SKM-1 treated with dmso at 0.1 percent for 144 hours (cell line): ENCODE measurements around the gene OPN1SW.

Experiments
- DNase-seq: peaks from one replicate; lab custom pipeline; 2025; ENCODE audit not compliant: unreplicated experiment; lab: John Stamatoyannopoulos, UW

The OPN1SW gene

DNA sequence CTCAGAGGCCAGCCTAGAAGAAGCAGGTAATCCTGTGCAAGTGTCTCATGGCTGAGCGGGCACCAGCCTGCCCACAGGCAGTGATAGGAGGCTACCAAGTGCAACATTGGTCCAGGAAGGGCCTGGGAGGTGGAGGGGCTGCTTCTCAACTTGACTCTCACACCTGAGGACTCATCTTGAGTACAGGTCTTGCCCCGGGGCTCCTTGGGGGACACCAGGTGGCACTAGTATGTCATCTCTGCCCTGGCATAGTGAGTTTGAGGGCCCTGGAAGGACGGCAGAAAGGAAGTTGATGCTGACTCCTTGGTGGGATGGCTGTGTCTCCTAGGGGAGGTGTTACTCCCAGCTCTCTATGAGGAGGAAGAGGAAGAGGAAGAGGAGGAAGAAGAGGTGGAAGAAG, 18.4 kb upstream of the OPN1SW start:
- no peak for DNase-seq

DNA sequence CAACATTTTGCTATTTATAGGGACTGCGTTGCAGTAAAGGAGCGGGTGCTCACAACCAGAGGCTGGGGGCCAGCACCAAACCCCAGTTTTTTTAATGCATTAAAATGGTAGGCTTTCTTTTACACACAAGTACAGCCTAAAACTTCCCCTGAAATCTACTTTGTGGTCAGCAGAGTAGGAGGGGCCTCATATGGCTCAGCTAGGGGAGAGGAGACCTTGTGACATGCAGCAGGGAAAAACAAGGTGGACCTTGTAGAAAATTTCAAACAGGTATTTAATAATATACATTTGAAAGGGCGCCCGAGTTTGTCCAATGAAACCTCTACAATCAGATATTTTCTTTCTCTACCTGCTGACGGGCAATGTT, 17.6 kb upstream of the OPN1SW start:
- no peak for DNase-seq

DNA sequence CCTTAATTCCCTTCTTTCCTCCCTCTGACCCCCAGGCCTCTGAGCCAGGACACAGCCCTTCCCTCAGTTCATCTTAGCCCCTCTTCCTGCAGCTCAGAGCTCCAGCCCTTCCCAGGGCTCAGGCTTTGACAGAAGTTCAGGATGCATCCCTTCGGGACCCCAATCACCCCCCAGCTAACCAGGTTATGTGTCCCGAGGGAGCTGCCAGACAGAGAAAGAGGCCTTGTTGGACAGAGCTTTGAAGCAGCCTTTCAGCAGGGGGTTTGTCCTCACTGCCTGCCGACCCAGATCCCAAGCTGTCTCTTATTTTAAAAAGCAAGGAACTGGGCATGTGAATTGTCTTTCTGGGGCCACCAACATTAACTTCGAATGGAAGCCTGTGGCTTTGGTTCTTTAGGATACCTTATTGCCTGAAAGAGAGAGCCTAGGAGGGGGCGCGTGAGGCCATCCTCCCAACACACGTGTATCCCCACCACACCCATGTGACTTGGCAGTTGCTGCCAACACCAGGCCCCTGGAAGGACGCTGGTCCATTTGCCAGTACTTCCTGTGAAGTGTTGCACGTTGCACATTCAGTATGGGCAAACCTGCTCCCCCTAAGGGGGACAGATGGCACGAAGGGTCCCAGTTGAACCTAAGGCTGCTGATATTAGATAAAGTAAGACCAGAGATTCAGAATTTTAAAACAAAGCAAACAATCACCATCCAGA, 17.0 kb upstream of the OPN1SW start:
- no peak for DNase-seq

DNA sequence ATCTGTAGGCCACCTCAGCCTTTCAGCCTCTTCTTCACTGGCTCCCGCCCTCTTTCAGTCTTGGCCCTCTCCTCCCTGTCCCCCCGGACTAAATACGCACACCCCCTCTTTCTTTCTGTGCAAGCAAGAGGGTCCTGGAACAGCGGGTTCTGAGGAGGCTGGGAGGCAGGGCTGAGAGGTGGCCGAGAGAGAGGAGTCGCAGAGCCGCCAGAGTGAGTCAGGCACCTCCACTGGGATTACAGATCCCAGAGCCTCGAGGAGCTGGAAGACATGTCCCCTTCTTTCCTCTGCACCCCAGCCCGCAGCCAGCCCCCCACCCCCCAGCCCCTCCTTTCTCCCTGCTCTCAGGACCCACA, 16.4 kb upstream of the OPN1SW start:
- DNase-seq = no peak

DNA sequence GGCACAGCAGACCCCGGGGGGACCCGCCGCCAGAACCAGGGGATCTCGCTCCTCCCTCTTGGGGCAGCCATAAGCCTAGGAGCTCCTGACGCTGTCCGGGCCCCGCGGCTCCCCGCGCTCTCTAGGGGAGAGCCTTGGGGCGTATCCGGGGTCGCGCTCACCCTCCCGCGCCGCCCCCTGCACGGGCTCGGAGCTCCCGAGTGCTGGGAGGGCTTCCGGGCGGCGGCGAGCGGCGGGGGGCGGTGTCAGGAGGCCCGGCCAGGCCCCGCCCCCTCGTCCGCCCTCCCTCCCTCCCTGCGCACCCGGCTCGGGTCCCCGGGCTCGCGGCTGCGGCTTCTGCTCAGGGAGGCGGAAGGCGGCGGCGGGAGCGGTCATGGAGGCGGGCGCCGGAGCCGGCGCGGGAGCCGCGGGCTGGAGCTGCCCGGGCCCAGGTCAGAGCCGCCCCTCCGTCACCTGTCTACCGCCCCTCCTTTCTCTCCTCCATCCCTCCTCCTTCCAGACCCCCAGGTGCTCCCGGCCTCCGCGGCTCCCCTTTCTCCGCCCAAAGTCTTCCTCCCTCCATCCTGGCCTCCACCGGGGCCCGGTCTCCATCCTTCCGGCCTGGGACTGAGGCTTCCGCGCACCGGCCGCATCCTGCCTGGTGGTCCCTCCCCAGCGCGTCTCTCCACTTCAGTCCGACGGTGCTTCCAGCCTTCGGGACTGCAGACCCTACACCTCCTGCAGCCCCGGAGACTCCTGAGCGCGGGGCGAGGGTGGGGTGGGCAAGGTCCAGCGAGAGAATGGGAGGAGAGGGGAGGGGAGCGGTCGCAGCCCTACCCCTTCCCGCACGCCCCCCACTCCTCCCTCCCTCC, 15.8 kb upstream of the OPN1SW start, which contains the start of gene CCDC136:
CCDC136 (plus strand) TSS at position 848 of the 851 bp plus-strand sequence. CDS start 444 bp downstream, outside the sequence.
- peak; percentile 26 for DNase-seq

DNA sequence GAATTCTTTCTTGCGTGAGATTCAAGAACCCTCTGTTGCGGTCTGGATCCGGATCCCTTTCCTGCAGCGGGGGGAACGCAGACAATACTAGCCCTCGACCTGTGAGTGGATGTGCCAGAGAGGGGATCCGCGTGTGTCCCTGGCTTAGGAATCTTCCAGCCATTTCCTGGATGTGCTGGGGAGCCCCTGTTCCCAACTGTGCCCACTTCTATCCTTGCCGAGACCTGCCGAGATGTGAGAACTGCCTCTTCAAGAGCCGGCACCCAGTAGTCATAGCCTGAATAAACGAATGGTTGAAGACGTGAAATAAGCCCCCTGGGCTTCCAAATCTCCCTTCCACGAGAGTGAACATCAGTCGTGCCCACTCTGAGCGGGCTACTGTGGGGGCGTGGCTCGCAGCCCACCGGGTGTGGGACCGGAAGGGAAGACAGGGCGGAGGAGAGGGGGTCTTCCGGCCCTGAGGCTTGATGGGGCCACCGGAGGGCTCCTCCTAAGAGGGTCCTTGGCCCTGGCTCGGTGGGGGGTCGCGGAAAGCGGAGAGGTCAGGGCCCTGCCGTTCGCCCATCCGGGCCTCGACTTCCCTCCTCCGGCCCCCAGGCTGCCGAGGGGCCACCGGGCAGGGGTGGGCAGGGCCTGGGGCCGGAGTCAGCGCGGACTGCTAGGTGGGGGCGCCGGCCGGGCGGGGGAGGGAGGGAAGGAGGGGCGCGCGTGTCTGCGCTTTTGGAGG, 14.9 kb upstream of the OPN1SW start:
- DNase-seq = no peak

DNA sequence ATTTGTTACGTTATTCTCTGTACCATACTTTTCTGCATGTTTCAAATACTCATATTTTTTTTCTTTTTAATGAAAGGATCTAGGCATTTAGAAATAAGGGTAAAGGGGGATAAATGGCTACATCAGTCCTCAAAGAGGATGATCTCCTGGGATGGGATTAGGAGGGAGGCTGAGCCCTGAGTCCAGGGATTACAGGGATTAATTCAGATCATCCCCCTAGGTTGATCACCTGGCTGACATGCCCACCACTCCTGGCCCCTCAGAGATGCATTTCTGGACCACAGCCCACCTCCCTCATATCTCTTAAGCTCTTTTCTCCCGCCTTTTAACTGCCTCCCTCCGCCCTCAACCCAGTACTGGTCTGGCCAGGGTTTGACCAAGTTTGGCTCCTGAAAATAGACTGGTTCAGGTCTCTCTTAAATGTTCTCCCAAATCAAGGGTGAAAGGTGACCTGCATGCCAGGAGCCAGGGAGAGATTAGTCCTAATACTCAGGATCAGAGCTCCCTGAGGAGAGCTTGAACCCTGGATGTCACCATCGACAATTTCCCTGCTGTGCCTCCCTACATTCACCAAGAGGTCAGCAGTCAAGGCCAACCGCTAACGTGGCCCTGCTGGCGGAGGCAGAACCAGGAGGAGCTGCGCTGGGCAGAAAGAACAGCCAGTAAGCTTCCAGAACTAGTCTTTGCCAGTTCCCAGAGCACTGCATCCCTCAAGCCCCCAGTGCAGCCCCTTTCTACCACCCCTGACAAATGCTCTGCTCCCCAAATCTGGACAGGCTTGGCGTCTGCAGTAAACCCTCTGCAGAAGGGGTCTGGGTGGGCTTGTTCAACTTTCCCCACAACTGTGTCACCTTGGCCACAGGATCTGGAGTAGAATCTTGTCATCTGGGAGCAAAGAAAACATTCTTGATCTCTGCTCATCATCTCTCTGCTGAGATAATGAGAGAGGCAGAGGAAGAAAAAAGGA, 13.1 kb upstream of the OPN1SW start:
- DNase-seq = no peak

DNA sequence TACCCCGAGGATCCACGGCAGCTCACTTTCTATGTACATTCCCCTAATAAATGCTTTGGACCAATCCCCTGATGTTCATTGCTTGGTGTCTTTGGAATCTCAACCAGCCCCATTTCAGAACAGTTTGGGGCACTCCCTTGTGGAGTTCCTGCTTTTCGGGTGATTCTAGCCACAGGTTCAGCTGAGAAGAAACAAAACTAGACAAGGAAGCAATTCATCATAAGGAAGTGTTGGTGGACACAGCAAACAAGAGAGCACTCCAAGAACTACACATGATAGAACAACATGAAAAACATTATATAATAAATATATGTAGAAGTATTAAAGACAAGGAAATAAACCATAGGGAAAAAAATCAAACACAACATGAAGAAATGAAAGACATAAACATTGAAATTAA, 10.1 kb upstream of the OPN1SW start:
- no peak for DNase-seq

DNA sequence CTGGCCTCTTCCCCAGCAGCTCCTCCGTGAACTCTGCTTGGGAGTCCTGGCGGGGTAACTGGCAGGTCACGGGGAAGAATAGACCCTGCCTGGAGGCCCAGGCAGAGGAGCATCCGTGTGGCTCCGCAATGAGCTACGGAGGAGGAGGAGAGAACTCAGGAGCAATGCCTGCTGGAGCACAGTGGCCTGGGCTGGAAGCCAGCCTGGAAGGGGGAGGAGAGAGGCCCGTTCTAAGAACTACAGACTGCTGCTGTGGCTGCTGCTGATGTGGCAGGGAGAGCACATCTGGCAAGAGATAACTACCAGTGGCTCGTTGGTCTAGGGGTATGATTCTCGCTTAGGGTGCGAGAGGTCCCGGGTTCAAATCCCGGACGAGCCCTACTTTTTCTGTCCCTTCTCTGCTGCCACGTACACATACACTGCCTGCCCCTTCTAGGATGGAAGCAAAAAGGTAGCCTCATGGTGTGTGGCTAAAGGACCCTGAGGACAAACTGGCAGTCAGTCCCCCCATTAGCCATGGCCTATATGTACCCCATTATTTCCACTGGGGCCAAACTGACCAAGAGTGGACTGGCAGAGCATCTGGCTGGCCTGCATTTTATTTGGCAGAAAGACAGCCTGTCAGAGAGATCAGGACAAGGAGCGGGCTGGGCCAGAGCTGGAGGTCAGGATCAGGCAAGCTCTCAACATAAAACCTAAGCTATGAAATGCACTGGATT, 7.7 kb upstream of the OPN1SW start:
- DNase-seq = no peak

DNA sequence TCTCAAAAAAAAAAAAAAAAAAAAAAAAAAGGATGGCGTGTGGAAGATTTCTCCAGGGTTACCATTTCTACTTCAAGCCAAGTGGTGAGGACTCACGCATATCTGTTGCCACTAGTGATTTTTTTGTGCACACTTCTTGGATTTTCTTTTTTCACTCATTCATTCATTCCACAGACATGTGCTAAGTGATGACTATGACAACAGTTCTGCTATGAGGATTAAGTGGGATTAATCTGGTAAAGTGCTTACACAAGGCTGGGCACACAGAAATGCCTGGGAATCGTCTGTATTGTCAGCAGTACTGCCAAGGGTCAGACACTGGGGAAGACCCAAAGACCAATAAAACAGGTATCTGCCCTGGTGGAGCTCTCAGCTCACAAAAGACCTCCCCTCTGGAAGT, 6.3 kb upstream of the OPN1SW start:
- DNase-seq = no peak

DNA sequence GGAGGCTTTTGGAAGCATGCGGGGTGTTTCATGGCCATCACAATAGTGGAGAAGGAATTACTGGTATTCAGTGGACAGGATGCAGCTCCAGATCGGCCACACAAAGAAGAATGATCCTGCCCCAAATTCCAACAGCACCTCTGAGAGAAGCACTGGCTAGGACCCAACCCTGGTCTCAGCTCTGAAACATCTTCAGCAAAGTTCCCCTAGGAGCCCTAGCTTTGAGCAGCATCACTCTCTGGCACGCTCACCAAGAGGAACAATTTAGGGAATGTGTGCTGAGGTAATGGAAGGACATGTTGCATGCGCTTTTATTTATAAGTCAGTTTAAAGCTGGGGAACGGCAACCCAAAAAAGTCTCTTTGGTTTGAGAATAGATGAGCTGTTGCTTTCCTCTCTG, 5.5 kb upstream of the OPN1SW start:
- no peak for DNase-seq

DNA sequence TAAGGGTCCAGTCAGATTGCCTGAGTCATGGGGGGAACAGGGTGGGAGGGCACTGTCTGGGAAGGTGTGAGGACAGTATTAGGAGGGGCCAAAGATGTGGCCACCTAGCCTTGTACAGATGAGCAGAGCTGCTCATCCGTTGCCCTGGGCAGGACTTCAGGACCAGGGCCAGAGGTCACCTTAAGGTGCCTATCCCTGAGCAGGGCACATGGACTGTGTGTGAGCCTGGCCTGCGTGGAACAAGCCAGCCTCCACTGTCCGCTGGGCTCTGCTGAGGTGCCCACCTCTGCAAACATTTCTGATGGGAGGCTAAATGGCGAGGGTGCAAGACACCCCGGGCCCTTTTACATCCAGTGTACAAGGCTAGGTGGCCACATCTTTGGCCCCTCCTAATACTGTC, 3.4 kb upstream of the OPN1SW start:
- no peak for DNase-seq

DNA sequence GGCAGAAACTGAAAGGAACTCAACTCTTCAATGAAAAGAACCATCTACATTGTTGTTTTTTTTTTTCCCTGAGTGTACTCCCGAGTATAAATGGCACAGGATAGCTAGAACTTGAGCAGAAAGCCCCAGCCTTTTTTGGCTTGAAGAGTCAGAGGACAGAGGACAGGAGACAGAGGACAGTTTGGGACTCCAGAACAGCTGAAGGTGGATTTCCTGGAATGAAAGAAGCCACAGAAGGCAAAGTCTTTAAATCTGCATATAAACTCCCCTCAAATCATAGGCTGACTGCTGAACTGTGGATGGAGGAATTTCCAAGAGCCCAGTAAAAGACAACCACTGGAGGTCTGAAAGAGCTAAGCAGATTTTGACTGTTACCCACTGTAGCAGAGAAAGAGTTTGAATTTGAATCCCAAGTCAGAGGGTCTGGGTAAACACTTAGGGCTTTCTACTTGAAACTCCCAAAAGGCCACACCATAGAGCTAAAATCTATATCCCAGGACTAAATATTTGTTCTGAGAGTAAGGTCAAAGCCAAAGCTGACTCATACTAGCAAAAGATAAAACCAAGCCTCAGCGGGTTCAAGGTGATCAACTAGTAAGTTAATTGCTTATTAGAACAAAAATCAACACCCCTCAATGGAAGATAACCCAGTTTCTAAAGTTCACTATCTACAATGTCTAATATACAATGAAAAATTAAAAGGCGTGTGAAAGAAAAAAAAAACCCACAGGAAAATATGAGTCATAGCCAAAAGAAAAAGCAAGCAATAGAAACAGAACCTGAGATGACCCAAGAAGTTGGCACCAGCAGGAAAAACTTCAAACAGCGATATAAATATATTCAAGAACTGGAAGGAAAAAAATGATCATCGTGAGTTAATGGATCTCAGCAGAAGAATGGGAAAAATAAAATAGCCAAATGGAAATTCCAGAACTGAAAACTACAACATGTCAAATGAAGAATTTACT, 1.8 kb upstream of the OPN1SW start:
- DNase-seq = no peak

DNA sequence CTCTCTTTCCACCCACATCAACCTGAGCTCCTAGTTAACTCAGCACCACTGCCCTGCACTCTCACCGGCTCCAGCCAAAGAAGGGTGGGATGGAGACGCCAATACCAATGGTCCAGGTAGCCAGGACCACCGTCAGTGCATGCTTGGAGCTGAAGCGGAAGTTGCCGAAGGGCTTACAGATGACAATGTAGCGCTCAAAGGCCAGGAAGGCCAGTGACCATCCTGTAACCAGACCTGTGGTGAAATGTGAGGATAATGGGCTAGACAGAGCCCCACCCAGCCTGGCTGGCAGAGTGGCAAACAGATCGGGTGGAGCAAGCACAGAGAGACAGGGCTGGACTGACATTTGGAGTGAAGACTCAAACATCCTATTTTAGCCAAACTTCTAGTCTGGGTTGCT, 673 bp downstream of the OPN1SW start:
- no peak for DNase-seq

DNA sequence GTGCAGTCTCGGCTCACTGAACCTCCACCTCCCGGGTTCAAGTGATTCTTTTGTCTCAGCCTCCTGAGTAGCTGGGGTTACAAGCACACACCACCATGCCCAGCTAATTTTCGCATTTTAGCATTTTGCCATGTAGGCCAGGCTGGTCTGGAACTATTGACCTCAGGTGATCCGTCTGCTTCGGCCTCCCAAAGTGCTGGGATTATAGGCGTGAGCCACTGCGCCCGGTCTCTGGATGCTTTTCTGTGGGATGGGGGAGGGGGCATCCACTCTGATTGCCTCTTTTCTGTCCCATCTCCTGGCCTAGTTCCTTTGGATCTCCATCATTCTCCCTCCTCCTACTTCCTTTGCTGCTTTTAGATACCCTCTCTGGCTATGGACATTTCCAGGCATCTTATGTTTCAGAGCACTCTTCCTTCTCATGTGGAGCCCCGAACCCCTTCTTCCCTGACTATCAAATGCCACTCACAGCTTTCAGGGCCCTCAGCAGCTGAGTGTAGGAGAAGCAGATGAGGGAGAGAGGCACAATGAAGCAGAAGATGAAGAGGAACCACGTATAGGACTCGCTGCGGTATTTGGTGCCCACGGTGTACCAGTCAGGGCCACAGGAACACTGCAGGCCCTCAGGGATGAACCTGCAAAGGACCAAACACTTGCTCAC, 1.4 kb downstream of the OPN1SW start:
- DNase-seq = no peak

DNA sequence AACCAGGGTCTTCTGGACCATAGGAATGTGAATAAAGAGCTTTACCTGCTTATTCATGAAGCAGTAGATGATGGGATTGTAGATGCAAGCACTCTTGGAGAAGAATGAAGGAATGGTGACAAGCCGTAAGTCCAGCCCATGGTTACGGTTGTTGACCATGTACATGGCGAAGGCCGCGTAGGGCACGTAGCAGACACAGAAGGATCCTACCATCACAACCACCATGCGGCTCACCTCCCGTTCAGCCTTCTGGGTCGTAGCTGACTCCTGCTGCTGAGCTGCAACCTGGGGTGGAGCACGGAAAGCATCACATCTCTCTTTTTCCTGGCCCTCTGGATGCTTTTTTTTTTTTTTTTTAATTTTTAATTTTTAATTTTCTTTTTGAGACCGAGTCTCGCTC, 2.0 kb downstream of the OPN1SW start:
- DNase-seq = no peak

DNA sequence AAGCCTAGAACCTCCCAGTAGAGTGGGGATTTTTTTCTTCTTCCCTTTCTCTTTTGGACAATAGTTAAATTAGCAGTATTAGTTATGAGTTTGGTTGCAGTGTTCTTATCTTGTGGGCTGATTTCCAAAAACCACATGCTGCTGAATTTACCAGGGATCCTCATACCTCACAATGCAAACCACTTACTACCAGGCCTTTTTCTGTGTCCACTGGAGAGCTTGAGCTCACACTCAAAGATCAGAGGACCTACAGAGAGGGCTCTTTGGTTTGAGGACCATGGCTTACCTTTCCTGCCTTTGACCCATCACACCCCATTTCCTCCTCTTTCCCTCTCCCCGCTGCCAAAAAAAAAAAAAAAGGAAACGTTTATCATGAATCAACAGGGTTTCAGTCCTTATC, 5.4 kb downstream of the OPN1SW start:
- DNase-seq = no peak

DNA sequence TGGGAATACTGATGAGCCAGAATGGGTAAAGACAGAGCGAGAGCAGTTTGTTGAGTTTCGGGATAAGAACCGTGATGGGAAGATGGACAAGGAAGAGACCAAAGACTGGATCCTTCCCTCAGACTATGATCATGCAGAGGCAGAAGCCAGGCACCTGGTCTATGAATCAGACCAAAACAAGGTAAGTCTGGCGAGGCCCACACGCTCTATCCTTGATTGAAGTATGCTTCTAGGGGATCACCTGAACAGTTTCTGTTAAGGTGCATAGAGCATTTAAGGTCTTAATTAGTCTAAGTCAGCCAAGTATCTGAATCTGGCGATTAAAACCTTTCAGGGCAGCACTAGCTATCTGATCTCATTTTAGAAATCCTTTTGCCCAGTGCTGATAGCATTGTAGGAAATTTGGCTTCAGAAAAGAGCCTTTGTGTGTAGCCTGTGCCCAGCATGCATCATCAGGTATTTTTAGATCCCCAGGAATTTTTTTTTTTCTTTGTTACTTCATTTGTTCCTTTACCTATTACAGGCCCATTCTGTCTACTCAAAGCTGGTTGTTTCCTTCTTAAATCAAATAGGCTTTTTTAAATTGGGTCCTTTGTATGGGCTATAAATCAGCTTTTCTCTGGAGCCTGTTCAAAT, 8.0 kb downstream of the OPN1SW start:
- DNase-seq = no peak
